ENCODE results near the gene LRRC8B. TPM values are rescaled to one million over a fixed set of nuclear protein-coding genes. Genes with fewer than 3 reads are reported as not detected.

The LRRC8B gene
- total and polyA plus RNA-seq, 9 of the 15 experiments (the other 6 are each of a cell fraction or from before 2014, with no cell fraction given): 4.3 to 43.7 (median 14.4) TPM

DNA sequence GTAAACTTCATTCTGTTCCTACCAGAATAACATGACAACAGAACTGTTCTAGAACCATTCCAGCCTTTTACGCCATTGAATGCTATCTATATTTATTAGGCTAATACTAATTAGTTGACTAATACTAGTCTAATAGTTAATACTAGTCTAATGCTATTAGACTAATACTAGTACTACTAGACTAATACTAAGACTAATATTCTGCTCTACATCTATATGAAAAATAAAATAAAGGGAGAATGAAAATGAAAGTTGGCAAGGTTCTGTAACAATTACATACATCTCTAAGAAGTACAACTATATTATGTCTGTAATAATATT lies 40.9 kb upstream of the LRRC8B start:
- intact Hi-C loops (cut with micrococcal nuclease) (loop anchor here (1.0 to 10.0 kb wide), 6 partner anchors 67 to 501 kb away; no protein-coding TSS in a partner anchor), in situ Hi-C loops (cut with MboI) (loop anchor here (10.0 kb wide), 1 partner anchor 281 kb away; no protein-coding TSS in a partner anchor)
- no peak for FAIRE-seq
- no peak for ATAC-seq
- Histone ChIP-seq H3K4me3 (no peak overlapping the region), H3K9ac (ENCODE audit: insufficient read depth in 1 of 2, low read depth in 2 of 2, low read length in 2 of 2) (no peak overlapping the region), H4K20me1 (replicated peaks; ENCODE audit: control insufficient read depth, insufficient read depth, low read length) (no peaks in the 10 kb centered on the region), H3K79me2 (ENCODE audit: control insufficient read depth, insufficient read depth, low read length) (no peaks in the 10 kb centered on the region), H2AFZ (ENCODE audit: low read depth, low read length) (no peak overlapping the region), H3K9me3 (replicated peaks; ENCODE audit: control insufficient read depth, insufficient read depth, low read depth, low read length) (no peaks in the 10 kb centered on the region), H3K9me1 (ENCODE audit: control insufficient read depth, insufficient read depth, low read length) (no peaks in the 10 kb centered on the region), H3K27me3 (ENCODE audit: control insufficient read depth in 2 of 2, insufficient read depth in 2 of 2, low read length in 2 of 2) (no peaks in the 10 kb centered on the region; a peak in 1 of 5 replicates), H3K27ac (ENCODE audit: extremely low read depth, low read depth, low read length) (no peak overlapping the region), H3K4me1 (replicated peaks in 1 of 2; ENCODE audit: control insufficient read depth in 2 of 2, insufficient read depth in 2 of 2, low read length in 2 of 2) (no peaks in the 10 kb centered on the region), H3K4me2 (ENCODE audit: insufficient read depth, low read length) (no peak overlapping the region), H3K36me3 (ENCODE audit: control insufficient read depth, insufficient read depth, low read length) (no peaks in the 10 kb centered on the region)
- CTCF ChIA-PET (ENCODE audit: low intra/inter-chr PET ratio): interaction anchor here (1.2 to 2.4 kb wide), 3 partner anchors 40 to 279 kb away, joined by 3 to 26 read pairs (median 11); no protein-coding TSS in a partner anchor
- POLR2A ChIA-PET: no interaction called here
- WGBS (ENCODE audit: insufficient coverage, low coverage, missing lambda C conversion rate): 92% methylated on average over 1 of the region's 1 CpG
- no peak for DNase-seq (ENCODE audit: extremely low read depth in 1 of 4, low spot score in 3 of 4)
- no TSS peak for BruUV-seq (replicated peaks)
- no peak for TF ChIP-seq BRD4 (IDR thresholded peaks at IDR 0.05)
- no peak for TF ChIP-seq PHF8 (IDR thresholded peaks at IDR 0.05; ENCODE audit: borderline replicate concordance, low read length)
- TF ChIP-seq DACH1 (IDR thresholded peaks at IDR 0.05; ENCODE audit: partially characterized antibody): peak; percentile 100
- TF ChIP-seq ETV6 (IDR thresholded peaks at IDR 0.05; ENCODE audit: borderline replicate concordance in 1 of 2, low read depth in 2 of 2, low read length in 1 of 2): no peak
- peak; percentile 98 for TF ChIP-seq ETV6 (CRISPR knock-in tag; IDR thresholded peaks at IDR 0.05; ENCODE audit: borderline replicate concordance)
- no peak for TF ChIP-seq POLR2AphosphoS5 (IDR thresholded peaks at IDR 0.05; ENCODE audit: control insufficient read depth, insufficient read depth, low read depth, low read length)
- TF ChIP-seq GATAD2B (IDR thresholded peaks at IDR 0.05; ENCODE audit: borderline replicate concordance): no peak
- TF ChIP-seq, protein P1, sequence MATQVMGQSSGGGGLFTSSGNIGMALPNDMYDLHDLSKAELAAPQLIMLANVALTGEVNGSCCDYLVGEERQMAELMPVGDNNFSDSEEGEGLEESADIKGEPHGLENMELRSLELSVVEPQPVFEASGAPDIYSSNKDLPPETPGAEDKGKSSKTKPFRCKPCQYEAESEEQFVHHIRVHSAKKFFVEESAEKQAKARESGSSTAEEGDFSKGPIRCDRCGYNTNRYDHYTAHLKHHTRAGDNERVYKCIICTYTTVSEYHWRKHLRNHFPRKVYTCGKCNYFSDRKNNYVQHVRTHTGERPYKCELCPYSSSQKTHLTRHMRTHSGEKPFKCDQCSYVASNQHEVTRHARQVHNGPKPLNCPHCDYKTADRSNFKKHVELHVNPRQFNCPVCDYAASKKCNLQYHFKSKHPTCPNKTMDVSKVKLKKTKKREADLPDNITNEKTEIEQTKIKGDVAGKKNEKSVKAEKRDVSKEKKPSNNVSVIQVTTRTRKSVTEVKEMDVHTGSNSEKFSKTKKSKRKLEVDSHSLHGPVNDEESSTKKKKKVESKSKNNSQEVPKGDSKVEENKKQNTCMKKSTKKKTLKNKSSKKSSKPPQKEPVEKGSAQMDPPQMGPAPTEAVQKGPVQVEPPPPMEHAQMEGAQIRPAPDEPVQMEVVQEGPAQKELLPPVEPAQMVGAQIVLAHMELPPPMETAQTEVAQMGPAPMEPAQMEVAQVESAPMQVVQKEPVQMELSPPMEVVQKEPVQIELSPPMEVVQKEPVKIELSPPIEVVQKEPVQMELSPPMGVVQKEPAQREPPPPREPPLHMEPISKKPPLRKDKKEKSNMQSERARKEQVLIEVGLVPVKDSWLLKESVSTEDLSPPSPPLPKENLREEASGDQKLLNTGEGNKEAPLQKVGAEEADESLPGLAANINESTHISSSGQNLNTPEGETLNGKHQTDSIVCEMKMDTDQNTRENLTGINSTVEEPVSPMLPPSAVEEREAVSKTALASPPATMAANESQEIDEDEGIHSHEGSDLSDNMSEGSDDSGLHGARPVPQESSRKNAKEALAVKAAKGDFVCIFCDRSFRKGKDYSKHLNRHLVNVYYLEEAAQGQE (IDR thresholded peaks at IDR 0.05; ENCODE audit: borderline replicate concordance): no peak
- TF ChIP-seq, protein P1 (CRISPR knock-in tag; IDR thresholded peaks at IDR 0.05; ENCODE audit: low read depth): no peak
- TF ChIP-seq MCM7 (IDR thresholded peaks at IDR 0.05): peak in 1 of 2 experiments; percentile 90; a peak in 1 of 4 replicates
- peak; percentile 70; the same call in 1 of the 2 replicates for TF ChIP-seq ZNF431 (CRISPR knock-in tag; IDR thresholded peaks at IDR 0.05)
- TF ChIP-seq, protein P2, sequence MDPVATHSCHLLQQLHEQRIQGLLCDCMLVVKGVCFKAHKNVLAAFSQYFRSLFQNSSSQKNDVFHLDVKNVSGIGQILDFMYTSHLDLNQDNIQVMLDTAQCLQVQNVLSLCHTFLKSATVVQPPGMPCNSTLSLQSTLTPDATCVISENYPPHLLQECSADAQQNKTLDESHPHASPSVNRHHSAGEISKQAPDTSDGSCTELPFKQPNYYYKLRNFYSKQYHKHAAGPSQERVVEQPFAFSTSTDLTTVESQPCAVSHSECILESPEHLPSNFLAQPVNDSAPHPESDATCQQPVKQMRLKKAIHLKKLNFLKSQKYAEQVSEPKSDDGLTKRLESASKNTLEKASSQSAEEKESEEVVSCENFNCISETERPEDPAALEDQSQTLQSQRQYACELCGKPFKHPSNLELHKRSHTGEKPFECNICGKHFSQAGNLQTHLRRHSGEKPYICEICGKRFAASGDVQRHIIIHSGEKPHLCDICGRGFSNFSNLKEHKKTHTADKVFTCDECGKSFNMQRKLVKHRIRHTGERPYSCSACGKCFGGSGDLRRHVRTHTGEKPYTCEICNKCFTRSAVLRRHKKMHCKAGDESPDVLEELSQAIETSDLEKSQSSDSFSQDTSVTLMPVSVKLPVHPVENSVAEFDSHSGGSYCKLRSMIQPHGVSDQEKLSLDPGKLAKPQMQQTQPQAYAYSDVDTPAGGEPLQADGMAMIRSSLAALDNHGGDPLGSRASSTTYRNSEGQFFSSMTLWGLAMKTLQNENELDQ (CRISPR knock-in tag; IDR thresholded peaks at IDR 0.05; ENCODE audit: borderline replicate concordance): peak; percentile 90; the same call in 1 of the 2 replicates
- no peak for TF ChIP-seq ZNF3 (CRISPR knock-in tag; IDR thresholded peaks at IDR 0.05)
- peak; percentile 87; the same call in 1 of the 2 replicates for TF ChIP-seq TGIF2 (CRISPR knock-in tag; IDR thresholded peaks at IDR 0.05)
